ENCODE results near the gene GTF3C4.

The GTF3C4 gene

DNA sequence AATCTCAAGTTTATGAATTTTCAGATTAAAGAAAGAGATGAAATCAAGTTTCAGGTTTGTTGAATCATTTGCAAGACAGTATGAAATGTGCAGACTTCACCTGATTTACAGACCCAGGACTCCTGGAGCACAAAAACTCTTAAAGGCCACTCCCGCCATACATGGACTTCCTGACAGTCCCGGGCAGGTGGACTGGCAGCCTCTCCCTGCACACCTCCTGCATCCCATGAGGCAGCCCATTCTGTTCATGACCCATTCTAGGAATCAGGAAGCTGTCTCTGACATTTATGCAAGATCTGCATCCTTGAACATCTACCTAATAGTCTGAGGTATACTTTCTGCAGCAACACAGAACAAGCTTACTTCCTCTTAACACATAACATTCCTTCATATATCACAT lies 6.4 kb upstream of the GTF3C4 start:
- TF ChIP-seq TAF1 (IDR thresholded peaks at IDR 0.05; ENCODE audit: low read depth): no peak

- TF ChIP-seq YY1 (IDR thresholded peaks at IDR 0.05; ENCODE audit: low read depth) (no peak), ZBTB7A (IDR thresholded peaks at IDR 0.05; ENCODE audit: low read depth) (no peak), EGR1 (IDR thresholded peaks at IDR 0.05) (no peak), MAX (IDR thresholded peaks at IDR 0.05) (no peak), RAD21 (IDR thresholded peaks at IDR 0.05; ENCODE audit: low read depth) (no peak), NFIC (IDR thresholded peaks at IDR 0.05) (no peak), TCF12 (IDR thresholded peaks at IDR 0.05; ENCODE audit: low read depth) (no peak)
- TF ChIP-seq, protein P1, sequence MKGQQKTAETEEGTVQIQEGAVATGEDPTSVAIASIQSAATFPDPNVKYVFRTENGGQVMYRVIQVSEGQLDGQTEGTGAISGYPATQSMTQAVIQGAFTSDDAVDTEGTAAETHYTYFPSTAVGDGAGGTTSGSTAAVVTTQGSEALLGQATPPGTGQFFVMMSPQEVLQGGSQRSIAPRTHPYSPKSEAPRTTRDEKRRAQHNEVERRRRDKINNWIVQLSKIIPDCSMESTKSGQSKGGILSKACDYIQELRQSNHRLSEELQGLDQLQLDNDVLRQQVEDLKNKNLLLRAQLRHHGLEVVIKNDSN (IDR thresholded peaks at IDR 0.05): no peak
Measured at GRCh38 chr9:132669319-132669697, 956 bp upstream of the GTF3C4 start.

DNA sequence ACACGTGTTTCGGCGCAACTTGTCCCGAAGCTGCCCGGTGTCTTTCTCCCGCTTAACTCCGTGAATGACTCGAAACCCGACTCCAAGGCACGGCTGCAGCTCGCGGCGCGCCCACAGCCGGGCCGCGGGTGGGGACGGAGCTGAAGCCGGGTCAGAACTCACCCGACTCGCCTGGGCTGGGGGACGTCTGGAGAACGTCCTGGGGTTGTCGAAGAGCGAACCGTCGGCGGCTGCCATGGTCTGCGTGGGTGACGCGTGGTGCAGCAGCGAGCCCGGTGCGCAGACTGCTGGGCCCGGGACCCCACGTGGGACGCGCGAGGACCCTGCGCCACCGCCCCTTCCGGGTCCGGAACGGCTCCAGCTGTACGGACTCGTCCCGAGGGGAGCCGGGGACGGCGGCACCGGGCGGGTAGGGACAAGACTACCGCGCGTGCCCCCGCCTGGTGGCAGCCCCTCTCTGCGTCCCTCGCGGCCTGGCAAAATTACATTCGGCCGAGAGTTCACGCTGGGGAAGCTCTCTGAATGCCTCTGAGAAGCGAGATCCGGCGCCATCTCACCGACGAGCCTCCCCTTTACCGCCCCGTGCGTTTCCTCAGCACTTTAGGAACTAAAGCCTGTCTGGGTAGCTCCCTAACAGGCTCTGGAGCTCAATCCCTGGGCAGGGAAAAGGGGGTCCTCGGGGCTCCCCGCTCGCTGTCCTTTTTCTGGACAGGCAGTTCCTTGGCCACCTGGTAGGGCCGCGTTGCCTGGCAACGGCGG lies 387 bp upstream of the GTF3C4 start, which contains the start of gene DDX31:
DDX31 (minus strand) TSS at position 286 of the 759 bp plus-strand sequence; CDS start at position 237, 49 bp downstream.
- TF ChIP-seq ZBTB7A (IDR thresholded peaks at IDR 0.05; ENCODE audit: low read depth) (no peak; the same call in 1 of the 2 replicates), EP300 (IDR thresholded peaks at IDR 0.05; ENCODE audit: borderline replicate concordance) (no peak), EGR1 (IDR thresholded peaks at IDR 0.05) (peak; percentile 55), TCF12 (IDR thresholded peaks at IDR 0.05; ENCODE audit: low read depth) (peak; percentile 68), CEBPB (IDR thresholded peaks at IDR 0.05) (no peak; the same call in 1 of the 2 replicates), NFIC (IDR thresholded peaks at IDR 0.05) (no peak), RAD21 (IDR thresholded peaks at IDR 0.05; ENCODE audit: low read depth) (no peak), TAF1 (IDR thresholded peaks at IDR 0.05; ENCODE audit: low read depth) (peak; percentile 23), TEAD4 (IDR thresholded peaks at IDR 0.05) (peak; percentile 21; the same call in 1 of the 2 replicates), FOXM1 (IDR thresholded peaks at IDR 0.05; ENCODE audit: borderline replicate concordance, low read depth) (no peak), MAX (IDR thresholded peaks at IDR 0.05) (peak; percentile 99), CREB1 (IDR thresholded peaks at IDR 0.05; ENCODE audit: low read depth) (0 out of 2 replicates have a peak, but pooled peaks have one; percentile 1), YY1 (IDR thresholded peaks at IDR 0.05; ENCODE audit: low read depth) (peak; percentile 63; the same call in 1 of the 2 replicates)
- TF ChIP-seq, protein P1 (IDR thresholded peaks at IDR 0.05): peak; percentile 91
- TF ChIP-seq, protein P2, sequence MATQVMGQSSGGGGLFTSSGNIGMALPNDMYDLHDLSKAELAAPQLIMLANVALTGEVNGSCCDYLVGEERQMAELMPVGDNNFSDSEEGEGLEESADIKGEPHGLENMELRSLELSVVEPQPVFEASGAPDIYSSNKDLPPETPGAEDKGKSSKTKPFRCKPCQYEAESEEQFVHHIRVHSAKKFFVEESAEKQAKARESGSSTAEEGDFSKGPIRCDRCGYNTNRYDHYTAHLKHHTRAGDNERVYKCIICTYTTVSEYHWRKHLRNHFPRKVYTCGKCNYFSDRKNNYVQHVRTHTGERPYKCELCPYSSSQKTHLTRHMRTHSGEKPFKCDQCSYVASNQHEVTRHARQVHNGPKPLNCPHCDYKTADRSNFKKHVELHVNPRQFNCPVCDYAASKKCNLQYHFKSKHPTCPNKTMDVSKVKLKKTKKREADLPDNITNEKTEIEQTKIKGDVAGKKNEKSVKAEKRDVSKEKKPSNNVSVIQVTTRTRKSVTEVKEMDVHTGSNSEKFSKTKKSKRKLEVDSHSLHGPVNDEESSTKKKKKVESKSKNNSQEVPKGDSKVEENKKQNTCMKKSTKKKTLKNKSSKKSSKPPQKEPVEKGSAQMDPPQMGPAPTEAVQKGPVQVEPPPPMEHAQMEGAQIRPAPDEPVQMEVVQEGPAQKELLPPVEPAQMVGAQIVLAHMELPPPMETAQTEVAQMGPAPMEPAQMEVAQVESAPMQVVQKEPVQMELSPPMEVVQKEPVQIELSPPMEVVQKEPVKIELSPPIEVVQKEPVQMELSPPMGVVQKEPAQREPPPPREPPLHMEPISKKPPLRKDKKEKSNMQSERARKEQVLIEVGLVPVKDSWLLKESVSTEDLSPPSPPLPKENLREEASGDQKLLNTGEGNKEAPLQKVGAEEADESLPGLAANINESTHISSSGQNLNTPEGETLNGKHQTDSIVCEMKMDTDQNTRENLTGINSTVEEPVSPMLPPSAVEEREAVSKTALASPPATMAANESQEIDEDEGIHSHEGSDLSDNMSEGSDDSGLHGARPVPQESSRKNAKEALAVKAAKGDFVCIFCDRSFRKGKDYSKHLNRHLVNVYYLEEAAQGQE (IDR thresholded peaks at IDR 0.05; ENCODE audit: low read depth): no peak

DNA sequence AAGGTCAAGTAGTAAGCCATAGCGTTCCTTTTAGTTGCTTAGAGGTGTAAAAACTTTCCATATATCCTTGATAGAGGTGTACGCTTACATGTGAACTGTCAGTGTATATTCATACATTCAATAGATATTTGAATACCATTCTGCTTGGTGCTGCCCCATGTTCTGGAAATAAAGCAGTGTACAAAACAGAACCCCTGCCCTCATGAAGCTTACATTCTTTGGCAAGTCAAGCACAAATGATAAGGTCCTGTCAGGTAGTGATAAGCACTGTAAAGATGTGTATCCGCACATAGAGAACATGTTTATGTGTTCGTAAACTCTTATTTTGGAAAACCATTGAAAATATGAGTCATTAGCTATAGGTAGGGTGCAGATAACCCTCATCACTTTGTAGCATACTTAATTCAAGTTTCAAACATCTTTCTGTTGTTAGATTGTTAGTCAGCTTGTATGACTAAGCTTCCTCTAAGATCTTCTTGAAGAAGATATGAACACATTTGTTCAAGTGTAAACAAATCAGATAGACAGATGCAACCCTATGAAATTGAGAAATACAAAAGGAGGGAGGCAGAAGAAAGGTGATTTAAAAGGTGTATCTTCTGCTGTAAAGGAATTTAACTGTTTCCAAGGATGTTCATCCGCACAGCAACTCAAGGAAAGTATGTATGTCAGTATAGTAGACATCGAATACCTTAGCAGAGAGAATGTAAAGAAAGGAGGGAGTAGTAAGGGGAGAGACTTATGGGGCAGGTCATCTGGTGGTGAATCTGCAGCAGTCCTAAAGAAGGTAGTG lies 1.6 kb downstream of the GTF3C4 start:
- TF ChIP-seq, protein P2 (IDR thresholded peaks at IDR 0.05; ENCODE audit: low read depth): no peak
- no peak for TF ChIP-seq ZBTB7A (IDR thresholded peaks at IDR 0.05; ENCODE audit: low read depth)
- TF ChIP-seq MAX (IDR thresholded peaks at IDR 0.05): no peak
- no peak for TF ChIP-seq CEBPB (IDR thresholded peaks at IDR 0.05)
- TF ChIP-seq TAF1 (IDR thresholded peaks at IDR 0.05; ENCODE audit: low read depth): no peak
- TF ChIP-seq, protein P1 (IDR thresholded peaks at IDR 0.05): no peak

- TF ChIP-seq RAD21 (IDR thresholded peaks at IDR 0.05; ENCODE audit: low read depth) (no peak), TAF1 (IDR thresholded peaks at IDR 0.05; ENCODE audit: low read depth) (no peak), ZBTB7A (IDR thresholded peaks at IDR 0.05; ENCODE audit: low read depth) (no peak), NFIC (IDR thresholded peaks at IDR 0.05) (no peak), TCF12 (IDR thresholded peaks at IDR 0.05; ENCODE audit: low read depth) (no peak), YY1 (IDR thresholded peaks at IDR 0.05; ENCODE audit: low read depth) (no peak), MAX (IDR thresholded peaks at IDR 0.05) (no peak)
- TF ChIP-seq, protein P2 (IDR thresholded peaks at IDR 0.05; ENCODE audit: low read depth): no peak
Measured at GRCh38 chr9:132672413-132672690, 2.1 kb downstream of the GTF3C4 start.

Data from Ishikawa (cell line).